PC-3 (cell line): ENCODE data around the gene SLC46A2.

Source experiments
- EZH2 ChIP-seq: fragments of 300-600 bp; sonication (generic); IDR thresholded peaks from one replicate; pipeline ENCODE4 v1.6.1; 2017; ENCODE audit warnings: antibody characterized with exemption, mild to moderate bottlenecking, low read length; ENCODE audit not compliant: unreplicated experiment
- EZH2phosphoT487 ChIP-seq: fragments of 300-600 bp; sonication (generic); IDR thresholded peaks from 2 replicates; pipeline ENCODE4 v1.6.1; 2018; ENCODE audit warnings: mild to moderate bottlenecking, antibody characterized with exemption, low read length, borderline replicate concordance
- TF ChIP-seq, protein P1 (sequence below): fragments of 300-600 bp; sonication (generic); conservative IDR thresholded peaks from 2 replicates; pipeline ENCODE4 v1.5.1; 2017; ENCODE audit warnings: antibody characterized with exemption, low read depth, mild to moderate bottlenecking, low read length

DNA sequence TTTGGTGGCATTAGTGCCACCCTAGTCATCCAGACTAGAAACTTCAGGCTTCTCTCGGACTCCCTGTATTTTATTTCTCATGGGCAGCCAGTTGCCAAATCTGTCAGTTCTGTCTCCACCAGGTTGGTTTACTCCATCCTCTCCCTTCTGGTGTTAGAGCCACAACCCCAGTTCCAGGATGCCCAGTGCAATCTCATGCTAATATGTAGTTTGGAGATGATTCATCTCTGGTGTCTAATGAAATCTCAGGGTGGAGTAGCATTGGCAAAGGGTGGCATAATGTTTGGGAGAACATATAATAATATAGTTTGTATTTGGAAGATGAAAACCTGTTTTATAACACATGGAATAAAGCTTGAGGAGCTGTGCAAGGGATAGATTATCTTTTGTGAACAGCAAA is 30.2 kb downstream of the SLC46A2 start:
- TF ChIP-seq, protein P1, sequence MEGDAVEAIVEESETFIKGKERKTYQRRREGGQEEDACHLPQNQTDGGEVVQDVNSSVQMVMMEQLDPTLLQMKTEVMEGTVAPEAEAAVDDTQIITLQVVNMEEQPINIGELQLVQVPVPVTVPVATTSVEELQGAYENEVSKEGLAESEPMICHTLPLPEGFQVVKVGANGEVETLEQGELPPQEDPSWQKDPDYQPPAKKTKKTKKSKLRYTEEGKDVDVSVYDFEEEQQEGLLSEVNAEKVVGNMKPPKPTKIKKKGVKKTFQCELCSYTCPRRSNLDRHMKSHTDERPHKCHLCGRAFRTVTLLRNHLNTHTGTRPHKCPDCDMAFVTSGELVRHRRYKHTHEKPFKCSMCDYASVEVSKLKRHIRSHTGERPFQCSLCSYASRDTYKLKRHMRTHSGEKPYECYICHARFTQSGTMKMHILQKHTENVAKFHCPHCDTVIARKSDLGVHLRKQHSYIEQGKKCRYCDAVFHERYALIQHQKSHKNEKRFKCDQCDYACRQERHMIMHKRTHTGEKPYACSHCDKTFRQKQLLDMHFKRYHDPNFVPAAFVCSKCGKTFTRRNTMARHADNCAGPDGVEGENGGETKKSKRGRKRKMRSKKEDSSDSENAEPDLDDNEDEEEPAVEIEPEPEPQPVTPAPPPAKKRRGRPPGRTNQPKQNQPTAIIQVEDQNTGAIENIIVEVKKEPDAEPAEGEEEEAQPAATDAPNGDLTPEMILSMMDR, result no peak
- TF ChIP-seq EZH2 (no peak), EZH2phosphoT487 (no peak)
